Effector memory CD8-positive, alpha-beta T cell (primary cell): ENCODE results near the gene DCDC2.
"Not testable (repeated sequence)": the region's sequence is repeated elsewhere in the genome, so short reads cannot be mapped to it uniquely, and the experiment has no call there.

Experiments used
- ATAC-seq: fragments of 150-1000 bp; cut with Tn5 transposase; replicated peaks from 2 replicates; pipeline ENCODE4 v1.10.0; 2021; ENCODE audit warnings: mild to moderate bottlenecking, moderate library complexity
- DNase-seq, 3 experiments: peaks; one replicate each; pipeline ENCODE4 v3.0.0; 2021
- H3K27ac Mint-ChIP-seq, 2 donors: one replicate each; pipeline ENCODE4 v1.8.0; 2022; ENCODE audit warnings: mild to moderate bottlenecking in 2 of 2, mixed read lengths in 2 of 2, moderate library complexity in 2 of 2
- H3K27me3 Mint-ChIP-seq, 2 donors: one replicate each; pipeline ENCODE4 v1.8.0; 2022; ENCODE audit warnings: mixed read lengths in 2 of 2
- H3K36me3 Mint-ChIP-seq: one replicate; pipeline ENCODE4 v1.8.0; 2022; ENCODE audit warnings: mild to moderate bottlenecking, moderate library complexity, mixed read lengths; ENCODE audit not compliant: insufficient read depth
- H3K4me1 Mint-ChIP-seq, 2 donors: one replicate each; pipeline ENCODE4 v1.8.0; 2022; ENCODE audit warnings: low read depth in 2 of 2, mixed read lengths in 2 of 2
- H3K4me3 Mint-ChIP-seq, 2 donors: one replicate each; pipeline ENCODE4 v1.8.0; 2022; ENCODE audit warnings: mild to moderate bottlenecking in 2 of 2, mixed read lengths in 2 of 2, moderate library complexity in 2 of 2
- H3K9me3 Mint-ChIP-seq, 2 donors: one replicate each; pipeline ENCODE4 v1.8.0; 2022; ENCODE audit warnings: mixed read lengths in 2 of 2

Gene DCDC2

DNA sequence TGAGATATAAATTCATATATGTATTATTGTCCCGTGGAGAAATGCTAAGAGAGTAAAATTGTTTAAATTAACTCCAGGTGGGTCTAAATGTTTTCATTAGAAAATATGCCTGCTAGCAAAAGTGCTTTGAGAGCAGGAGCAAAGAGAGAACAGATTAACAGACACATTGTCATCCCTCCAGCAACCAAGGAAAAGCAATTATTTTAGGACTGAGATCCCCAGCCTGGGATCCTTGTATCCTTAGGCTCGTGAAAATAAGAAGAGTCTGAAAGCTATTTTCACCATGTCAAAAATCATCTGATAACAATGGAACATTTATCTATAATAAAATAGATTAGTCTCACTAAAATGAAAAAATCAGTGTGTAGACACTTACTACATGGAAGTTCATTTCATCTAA, 33.3 kb upstream of the DCDC2 start:
- peaks cover 24 to 25% of the 10 kb centered on the region in 2 donors for H3K27me3 Mint-ChIP-seq
- H3K9me3 Mint-ChIP-seq = no peaks in the 10 kb centered on the region
- DNase-seq (no peak), ATAC-seq (no peak)
- H3K4me3 Mint-ChIP-seq = no peak overlapping the region
- H3K36me3 Mint-ChIP-seq = no peaks in the 10 kb centered on the region
- H3K4me1 Mint-ChIP-seq = no peaks in the 10 kb centered on the region
- no peak overlapping the region for H3K27ac Mint-ChIP-seq

DNA sequence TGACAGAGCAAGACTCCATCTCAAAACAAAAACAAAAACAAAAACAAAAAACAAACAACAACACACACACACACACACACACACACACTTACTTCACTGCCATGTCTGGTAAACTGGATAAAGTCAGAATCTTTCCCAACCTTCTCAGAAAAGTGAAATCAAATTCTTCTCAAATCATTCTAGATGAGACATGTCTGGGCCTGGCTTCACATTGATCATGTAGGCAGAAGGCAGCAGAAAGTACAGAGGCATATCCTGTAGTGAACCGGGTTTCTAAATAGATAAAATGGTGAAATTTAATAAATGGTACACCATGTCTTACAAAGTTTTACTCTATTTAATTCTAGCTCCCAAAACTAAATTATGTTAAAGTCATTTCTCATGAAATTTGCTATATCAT, 30.0 kb upstream of the DCDC2 start:
- no peak for ATAC-seq
- Mint-ChIP-seq H3K4me1 (no peaks in the 10 kb centered on the region), H3K27me3 (peaks cover 33 to 36% of the 10 kb centered on the region in 2 donors), H3K27ac (no peak overlapping the region), H3K36me3 (no peaks in the 10 kb centered on the region), H3K4me3 (no peak overlapping the region), H3K9me3 (no peaks in the 10 kb centered on the region)
- no peak for DNase-seq

DNA sequence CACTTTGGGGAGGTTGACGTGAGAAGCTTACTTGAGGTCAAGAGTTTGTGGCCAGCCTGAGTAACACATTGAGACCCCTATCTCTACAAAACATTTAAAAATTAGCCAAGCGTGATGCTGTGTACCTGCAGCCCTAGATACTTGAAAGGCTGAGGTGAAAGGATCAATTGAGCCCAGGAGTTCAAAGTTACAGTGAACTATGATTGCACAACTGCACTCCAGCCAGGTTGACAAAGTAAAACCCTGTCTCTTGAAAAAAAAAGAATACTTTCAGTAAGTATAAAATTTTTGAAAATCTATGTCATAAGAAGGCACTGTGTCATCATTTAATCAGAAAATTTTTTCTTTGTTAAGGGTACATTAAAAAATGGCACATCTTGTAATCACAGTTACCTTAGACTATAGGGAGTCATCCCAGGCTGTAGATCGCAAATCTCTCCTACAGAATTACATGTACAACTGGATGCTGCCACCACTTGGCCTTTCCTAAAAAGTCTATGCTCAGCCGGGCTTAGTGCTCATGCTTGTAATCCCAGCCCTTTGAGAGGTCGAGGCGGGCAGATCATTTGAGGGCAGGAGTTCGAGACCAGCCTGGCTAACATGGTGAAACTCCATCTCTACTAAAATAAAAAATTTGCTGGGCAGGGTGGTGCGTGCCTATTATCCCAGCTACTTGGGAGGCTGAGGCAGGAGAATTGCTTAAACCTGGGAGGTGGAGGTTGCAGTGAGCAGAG, 27.8 kb upstream of the DCDC2 start:
- Mint-ChIP-seq H3K9me3 (no peaks in the 10 kb centered on the region), H3K27me3 (peaks cover 36 to 40% of the 10 kb centered on the region in 2 donors), H3K36me3 (no peaks in the 10 kb centered on the region), H3K4me1 (no peaks in the 10 kb centered on the region), H3K4me3 (no peak overlapping the region), H3K27ac (no peak overlapping the region)
- no peak for ATAC-seq
- no peak for DNase-seq

DNA sequence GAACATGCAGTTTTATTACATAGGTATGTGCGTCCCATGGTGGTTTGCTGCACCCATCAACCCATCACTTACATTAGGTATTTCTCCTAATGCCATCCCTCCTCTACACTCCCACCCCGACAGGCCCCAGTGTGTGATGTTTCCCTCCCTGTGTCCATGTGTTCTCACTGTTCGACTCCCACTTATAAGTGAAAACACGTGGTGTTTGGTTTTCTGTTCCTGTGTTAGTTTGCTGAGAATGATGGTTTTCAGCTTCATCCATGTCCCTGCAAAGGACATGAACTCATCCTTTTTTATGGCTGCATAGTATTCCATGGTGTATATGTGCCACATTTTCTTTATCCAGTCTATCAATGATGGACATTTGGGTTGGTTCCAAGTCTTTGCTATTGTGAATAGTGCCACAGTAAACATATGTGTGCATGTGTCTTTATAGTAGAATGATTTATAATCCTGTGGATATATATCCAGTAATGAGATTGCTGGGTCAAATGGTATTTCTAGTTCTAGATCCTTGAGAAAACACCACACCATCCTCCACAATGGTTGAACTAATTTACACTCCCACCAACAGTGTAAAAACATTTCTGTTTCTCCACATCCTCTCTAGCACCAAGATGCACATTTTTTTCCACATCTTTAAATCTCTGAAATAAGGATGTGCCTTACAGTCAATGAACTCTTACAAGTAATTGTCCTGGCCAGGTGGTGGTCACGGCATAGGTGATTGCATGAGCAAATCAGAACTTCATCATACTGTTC, 26.7 kb upstream of the DCDC2 start:
- not testable (repeated sequence) for H3K4me3 Mint-ChIP-seq

DNA sequence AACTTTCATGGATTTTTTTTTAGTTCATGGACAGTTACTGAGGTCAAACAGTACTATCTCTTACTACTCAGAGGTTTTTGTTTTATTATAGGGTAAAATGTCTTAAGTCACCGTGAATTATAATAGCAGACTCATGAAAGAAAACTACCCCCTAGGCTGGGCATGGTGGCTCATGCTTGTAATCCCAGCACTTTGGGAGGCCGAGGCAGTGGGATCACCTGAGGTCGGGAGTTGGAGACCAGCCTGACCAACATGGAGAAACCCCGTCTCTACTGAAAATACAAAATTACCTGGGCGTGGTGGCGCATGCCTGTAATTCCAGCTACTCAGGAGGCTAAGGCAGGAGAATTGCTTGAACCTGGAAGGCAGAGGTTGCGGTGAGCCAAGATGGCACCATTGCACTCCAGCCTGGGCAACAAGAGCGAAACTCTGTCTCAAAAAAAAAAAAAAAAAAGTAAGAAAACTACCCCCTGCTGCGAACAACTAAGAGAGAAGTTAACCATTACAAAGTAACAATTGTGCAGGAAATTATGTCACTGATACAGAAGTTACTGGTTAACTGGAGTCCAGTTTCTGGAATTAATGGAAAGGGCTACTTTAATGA, 25.1 kb upstream of the DCDC2 start:
- H3K4me3 Mint-ChIP-seq, H3K36me3 Mint-ChIP-seq, H3K4me1 Mint-ChIP-seq, H3K9me3 Mint-ChIP-seq, ATAC-seq, H3K27ac Mint-ChIP-seq, DNase-seq: not testable (repeated sequence)
- peaks cover 43 to 56% of the 10 kb centered on the region in 2 donors for H3K27me3 Mint-ChIP-seq

More for the DNA sequence above, 26.7 kb upstream of the DCDC2 start:
- not testable (repeated sequence) for H3K9me3 Mint-ChIP-seq, H3K36me3 Mint-ChIP-seq, H3K4me1 Mint-ChIP-seq, DNase-seq, ATAC-seq, H3K27ac Mint-ChIP-seq
- H3K27me3 Mint-ChIP-seq = peaks cover 36 to 43% of the 10 kb centered on the region in 2 donors

DNA sequence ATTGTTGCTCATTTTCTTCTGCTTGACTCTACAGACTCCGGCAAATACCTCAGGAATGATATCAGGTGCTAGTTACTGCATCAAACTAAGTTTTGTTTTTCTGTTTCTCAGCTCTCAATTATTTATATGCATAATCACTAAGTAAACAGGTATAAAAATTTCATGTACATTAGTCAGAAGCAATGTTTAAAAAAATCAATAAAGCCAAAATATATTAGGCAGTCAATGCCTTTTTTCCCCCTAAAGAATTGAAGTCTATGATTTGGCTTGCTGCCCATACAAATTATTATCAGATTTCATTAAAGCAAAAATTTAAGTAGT, 24.3 kb upstream of the DCDC2 start:
- Mint-ChIP-seq H3K4me3 (no peak overlapping the region), H3K27me3 (peaks cover 44 to 51% of the 10 kb centered on the region in 2 donors), H3K36me3 (no peaks in the 10 kb centered on the region), H3K9me3 (no peaks in the 10 kb centered on the region), H3K4me1 (no peaks in the 10 kb centered on the region), H3K27ac (no peak overlapping the region)
- no peak for DNase-seq
- no peak for ATAC-seq

DNA sequence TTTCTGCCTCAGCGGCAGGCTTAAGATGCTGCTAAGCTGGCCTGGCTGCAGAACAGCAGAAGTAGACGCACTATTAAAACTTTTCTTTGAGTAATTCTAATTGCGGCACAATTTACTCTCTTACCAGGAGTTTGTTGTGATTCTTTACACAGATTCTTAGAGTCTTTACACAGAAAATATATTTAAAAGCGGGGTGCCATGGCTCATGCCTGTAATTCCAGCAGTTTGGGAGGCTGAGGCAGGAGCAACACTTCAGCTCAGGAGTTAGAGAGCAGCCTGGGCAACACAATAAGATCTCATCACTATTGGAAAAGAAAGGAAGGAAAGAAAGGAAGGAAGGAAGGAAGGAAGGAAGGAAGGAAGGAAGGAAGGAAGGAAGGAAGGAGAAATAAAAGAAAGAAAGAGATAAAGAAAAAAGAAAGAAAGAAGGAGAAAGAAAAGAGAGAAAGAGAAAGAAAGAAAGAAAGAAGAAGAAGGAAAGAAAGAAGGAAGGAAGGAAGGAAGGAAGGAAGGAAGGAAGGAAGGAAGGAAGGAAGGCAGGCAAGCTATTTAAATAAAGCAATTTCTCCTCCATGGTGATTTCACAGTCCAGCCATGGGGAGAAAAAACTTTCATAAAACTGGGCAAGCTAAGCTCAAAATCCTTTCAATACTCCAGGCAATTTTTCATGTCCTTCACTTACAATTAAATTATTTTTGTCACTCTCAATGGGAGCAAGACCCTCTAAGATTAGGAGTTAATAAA, 23.8 kb upstream of the DCDC2 start:
- Mint-ChIP-seq H3K36me3 (no peaks in the 10 kb centered on the region), H3K4me1 (no peaks in the 10 kb centered on the region), H3K9me3 (no peaks in the 10 kb centered on the region), H3K4me3 (no peak overlapping the region), H3K27me3 (peaks cover 43 to 52% of the 10 kb centered on the region in 2 donors), H3K27ac (no peak overlapping the region)
- ATAC-seq = no peak
- no peak for DNase-seq

DNA sequence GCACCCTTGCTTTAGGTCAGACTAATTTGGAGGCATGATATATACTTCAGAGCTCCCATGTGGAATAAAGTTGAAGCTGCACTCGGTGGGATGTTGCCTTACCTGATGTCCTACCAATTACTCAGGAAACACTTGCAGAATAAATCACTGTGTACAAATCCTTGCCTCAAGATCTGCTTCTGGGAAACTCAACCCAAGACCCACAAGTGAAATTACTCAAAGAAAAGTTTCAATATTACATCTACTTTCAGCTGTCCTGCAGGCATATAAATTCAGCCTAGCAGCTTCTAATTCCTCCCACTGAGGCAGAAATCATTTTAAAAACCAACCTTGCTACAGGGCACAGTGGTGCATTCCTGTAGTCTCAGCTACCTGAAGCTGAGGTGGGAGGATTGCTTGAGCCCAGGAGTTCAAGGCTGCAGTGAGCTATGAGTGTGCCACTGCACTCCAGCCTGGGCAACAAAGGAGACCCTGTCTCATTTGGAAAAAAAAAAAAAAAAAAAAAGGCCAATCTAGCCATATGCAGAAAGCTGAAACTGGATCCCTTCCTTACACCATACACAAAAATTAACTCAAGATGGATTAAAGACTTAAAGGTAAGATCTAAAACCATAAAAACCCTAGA, 20.7 kb upstream of the DCDC2 start:
- no peak overlapping the region for H3K27ac Mint-ChIP-seq
- DNase-seq (no peak), ATAC-seq (no peak)
- H3K27me3 Mint-ChIP-seq = peaks cover 43 to 54% of the 10 kb centered on the region in 2 donors
- H3K4me3 Mint-ChIP-seq = no peak overlapping the region
- H3K4me1 Mint-ChIP-seq = no peaks in the 10 kb centered on the region
- no peaks in the 10 kb centered on the region for H3K9me3 Mint-ChIP-seq
- H3K36me3 Mint-ChIP-seq = no peaks in the 10 kb centered on the region

DNA sequence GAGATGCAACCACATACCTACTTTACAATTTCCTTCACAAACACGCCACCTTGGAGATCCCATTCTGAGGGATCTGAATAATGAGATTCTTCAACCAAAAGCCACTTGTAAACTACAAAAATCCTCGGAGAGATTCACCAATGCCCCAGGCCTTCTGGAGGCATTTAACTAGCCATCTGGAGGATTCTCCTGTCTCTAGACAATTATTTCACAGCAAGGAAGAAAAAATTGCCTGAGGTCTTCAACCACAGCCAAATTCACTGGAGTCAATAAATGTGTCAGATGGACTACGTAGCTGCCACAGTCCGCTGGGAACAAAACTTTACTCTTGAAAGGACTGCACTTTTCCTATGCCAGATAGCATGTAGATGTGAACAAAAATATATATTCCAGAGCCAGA, 19.0 kb upstream of the DCDC2 start:
- Mint-ChIP-seq H3K27ac (no peak overlapping the region), H3K4me1 (no peaks in the 10 kb centered on the region), H3K4me3 (no peak overlapping the region), H3K9me3 (no peaks in the 10 kb centered on the region), H3K27me3 (peaks cover 53 to 58% of the 10 kb centered on the region in 2 donors), H3K36me3 (no peaks in the 10 kb centered on the region)
- ATAC-seq (no peak), DNase-seq (no peak)

DNA sequence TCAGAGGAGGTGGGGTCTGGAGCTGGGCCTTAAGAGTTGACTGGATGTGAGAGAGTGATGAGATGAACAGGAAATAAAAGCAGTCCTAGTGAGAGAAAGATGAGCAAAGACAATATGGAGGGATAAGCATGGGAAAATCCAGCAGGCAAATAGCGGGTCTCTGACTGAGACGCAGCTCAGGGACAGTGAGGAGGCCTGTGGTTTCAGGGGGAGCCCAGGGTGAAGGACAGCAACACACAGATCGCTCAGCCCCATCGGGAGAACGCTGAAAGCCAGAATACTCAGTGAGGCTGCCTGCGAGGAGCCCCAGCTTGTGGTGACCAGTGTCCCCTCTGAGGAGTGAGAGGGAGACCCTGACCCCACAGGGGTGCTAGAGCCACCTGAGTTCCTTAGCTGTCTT, 16.8 kb upstream of the DCDC2 start:
- Mint-ChIP-seq H3K9me3 (no peaks in the 10 kb centered on the region), H3K4me3 (no peak overlapping the region), H3K36me3 (no peaks in the 10 kb centered on the region), H3K27ac (no peak overlapping the region), H3K27me3 (peaks cover 54 to 66% of the 10 kb centered on the region in 2 donors), H3K4me1 (no peaks in the 10 kb centered on the region)
- no peak for ATAC-seq
- no peak for DNase-seq

DNA sequence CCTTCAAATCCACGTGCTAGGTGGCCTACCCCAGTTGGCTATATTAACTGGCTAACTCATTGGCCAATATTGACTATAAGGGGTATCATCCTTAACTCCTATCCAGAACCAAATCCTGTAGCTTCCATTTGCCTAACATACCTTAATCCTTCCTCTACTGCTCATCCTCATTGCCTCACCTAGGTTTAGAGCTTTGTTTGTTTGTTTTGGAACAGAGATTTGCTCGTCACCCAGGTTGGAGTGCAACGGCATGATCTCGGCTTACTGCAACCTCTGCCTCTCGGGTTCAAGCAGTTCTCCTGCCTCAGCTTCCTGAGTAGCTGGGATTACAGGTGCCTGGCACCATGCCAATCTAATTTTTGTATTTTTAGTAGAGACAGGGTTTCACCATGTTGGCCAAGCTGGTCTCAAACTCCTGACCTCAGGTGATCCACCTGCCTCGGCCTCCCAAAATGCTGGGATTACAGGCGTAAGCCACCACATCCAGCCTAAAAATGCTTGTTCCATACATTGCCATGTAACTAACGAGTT, 7.3 kb upstream of the DCDC2 start:
- not testable (repeated sequence) for H3K36me3 Mint-ChIP-seq, H3K4me1 Mint-ChIP-seq, ATAC-seq, H3K4me3 Mint-ChIP-seq, DNase-seq, H3K9me3 Mint-ChIP-seq, H3K27ac Mint-ChIP-seq
- H3K27me3 Mint-ChIP-seq = peaks cover 48 to 64% of the 10 kb centered on the region in 2 donors

DNA sequence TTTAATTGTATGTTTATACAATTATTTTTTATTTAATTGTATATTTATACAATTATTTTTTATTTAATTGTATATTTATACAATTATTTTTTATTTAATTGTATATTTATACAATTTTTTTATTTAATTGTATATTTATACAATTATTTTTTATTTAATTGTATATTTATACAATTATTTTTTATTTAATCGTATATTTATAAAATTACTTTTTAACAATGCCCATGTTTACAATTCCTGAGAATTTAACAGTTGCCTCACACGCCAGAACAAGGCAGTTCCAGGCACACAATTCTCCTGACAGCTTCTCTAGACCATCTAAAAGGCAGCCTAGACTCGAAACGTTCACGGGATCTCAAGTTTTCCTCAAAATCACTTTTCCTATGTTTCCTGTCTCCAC, 4.5 kb upstream of the DCDC2 start:
- not testable (repeated sequence) for H3K9me3 Mint-ChIP-seq, ATAC-seq, H3K4me3 Mint-ChIP-seq, H3K36me3 Mint-ChIP-seq, H3K27ac Mint-ChIP-seq, DNase-seq
- Mint-ChIP-seq H3K27me3 (peaks cover 23 to 54% of the 10 kb centered on the region in 2 donors), H3K4me1 (peaks cover 15 to 17% of the 10 kb centered on the region in 2 donors)
